ENCODE data around the gene MRGPRD. TPM values are rescaled to one million over a fixed set of nuclear protein-coding genes. Genes with fewer than 3 reads are reported as not detected.
A peak's percentile ranks its signal among the peaks of the same experiment; 100 is the strongest.

The MRGPRD gene
- total RNA-seq, 2 experiments from 2014 or later: not detected

GRCh38 chr11:69012092-69013008, 31.6 kb upstream of the MRGPRD start:
- peaks cover 22% of the 10 kb centered on the region for H3K27me3 Mint-ChIP-seq
- H3K4me1 Mint-ChIP-seq: no peaks in the 10 kb centered on the region
- H3K27ac Mint-ChIP-seq: no peak overlapping the region
- no peak overlapping the region for H3K4me3 Mint-ChIP-seq
- intact Hi-C loops (cut with DNase I, micrococcal nuclease): no loop called here
- DNase-seq (no peak), ATAC-seq (no peak)
- POLR2A ChIA-PET: interaction anchor here (0.6 kb wide), 1 partner anchor 1189 kb away, joined by 5 read pairs; no protein-coding TSS in a partner anchor
- H3K9me3 Mint-ChIP-seq (ENCODE audit: low read depth): no peaks in the 10 kb centered on the region
- CTCF ChIA-PET: interaction anchor here (0.6 kb wide), 1 partner anchor 600 kb away, joined by 3 read pairs; no protein-coding TSS in a partner anchor
- no peaks in the 10 kb centered on the region for H3K36me3 Mint-ChIP-seq (ENCODE audit: low read depth)

- Mint-ChIP-seq H3K36me3 (ENCODE audit: low read depth) (no peaks in the 10 kb centered on the region), H3K4me3 (no peak overlapping the region), H3K4me1 (no peaks in the 10 kb centered on the region), H3K27me3 (peaks cover 22% of the 10 kb centered on the region), H3K9me3 (ENCODE audit: low read depth) (no peaks in the 10 kb centered on the region), H3K27ac (no peak overlapping the region)
- ATAC-seq (no peak), DNase-seq (no peak)
- CTCF ChIA-PET: no interaction called here
- intact Hi-C loops (cut with DNase I, micrococcal nuclease): no loop called here
- POLR2A ChIA-PET: no interaction called here
Measured at GRCh38 chr11:69011624-69012091, 30.9 kb upstream of the MRGPRD start.

DNA sequence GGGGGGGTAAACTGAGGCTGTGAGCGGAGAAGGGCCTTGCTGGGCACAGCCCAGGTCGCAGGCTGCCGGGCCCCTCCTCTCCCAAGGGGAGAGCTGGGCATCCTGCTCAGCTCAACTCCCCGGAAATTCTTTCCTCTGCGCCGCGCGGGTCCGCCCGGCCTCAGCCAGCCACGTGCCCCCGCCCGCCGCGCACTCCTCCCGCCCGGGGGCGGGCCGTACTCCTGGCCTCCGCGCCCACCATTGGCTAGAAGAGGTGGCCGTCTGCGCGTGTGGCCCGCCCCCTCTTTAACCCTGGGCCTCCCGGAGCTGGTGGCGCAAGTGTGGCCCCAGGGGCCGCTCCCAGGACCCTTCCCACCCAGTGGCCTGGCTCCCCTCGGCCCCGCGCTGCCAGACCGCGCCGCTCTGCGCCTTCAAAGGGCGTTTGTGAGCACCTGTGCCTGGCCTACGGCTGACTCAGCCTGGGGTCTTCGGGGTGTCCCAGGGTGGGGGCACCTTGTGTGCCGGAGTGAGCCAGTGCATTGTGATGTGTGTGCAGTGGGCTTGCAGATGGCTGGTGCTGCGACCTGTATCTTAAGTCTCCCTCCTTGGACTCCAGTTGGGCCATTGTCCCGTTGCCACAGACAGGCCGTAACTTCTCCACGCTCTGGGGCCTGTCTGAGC, 30.3 kb upstream of the MRGPRD start:
- Mint-ChIP-seq H3K4me3 (no peak overlapping the region), H3K36me3 (ENCODE audit: low read depth) (no peaks in the 10 kb centered on the region), H3K9me3 (ENCODE audit: low read depth) (no peaks in the 10 kb centered on the region), H3K27ac (no peak overlapping the region), H3K27me3 (peaks cover 20% of the 10 kb centered on the region), H3K4me1 (no peaks in the 10 kb centered on the region)
- ChIA-PET CTCF (no interaction called here), POLR2A (no interaction called here)
- DNase-seq (peak; percentile 52), ATAC-seq (peak; percentile 90)
- intact Hi-C loops (cut with DNase I, micrococcal nuclease): no loop called here

DNA sequence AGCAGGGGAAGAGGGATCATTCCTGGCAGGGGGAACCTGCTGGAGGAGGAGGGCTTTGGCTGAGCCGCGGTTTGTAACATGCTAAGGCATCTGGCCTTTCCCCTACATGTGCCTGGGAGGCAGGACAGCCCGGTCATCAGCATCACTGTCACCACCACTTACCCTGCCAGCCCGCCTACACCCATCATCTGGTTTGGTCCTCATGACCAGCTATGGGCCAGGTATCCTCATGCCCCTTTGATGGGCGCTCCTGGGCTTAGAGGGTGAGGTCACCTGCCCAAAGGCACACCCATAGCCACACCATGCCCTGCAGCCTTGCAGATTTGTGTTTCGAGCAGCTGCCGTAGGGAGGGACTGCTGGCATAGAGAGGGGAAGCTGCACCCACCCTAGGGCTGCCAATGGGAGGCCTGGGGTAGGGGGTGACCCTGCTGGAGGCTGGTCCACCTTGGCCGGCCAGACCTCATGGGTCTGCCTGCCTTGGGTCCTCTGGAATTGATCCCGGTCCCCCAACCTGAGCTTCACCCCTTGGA, 29.6 kb upstream of the MRGPRD start:
- Mint-ChIP-seq H3K9me3 (ENCODE audit: low read depth) (no peaks in the 10 kb centered on the region), H3K36me3 (ENCODE audit: low read depth) (no peaks in the 10 kb centered on the region), H3K4me1 (no peaks in the 10 kb centered on the region), H3K27ac (no peak overlapping the region), H3K4me3 (no peak overlapping the region), H3K27me3 (peaks cover 20% of the 10 kb centered on the region)
- DNase-seq: no peak
- POLR2A ChIA-PET: no interaction called here
- ATAC-seq: no peak
- CTCF ChIA-PET: interaction anchor here (0.7 kb wide), 1 partner anchor 18 kb away, joined by 3 read pairs; no protein-coding TSS in a partner anchor
- intact Hi-C loops (cut with DNase I, micrococcal nuclease): no loop called here

DNA sequence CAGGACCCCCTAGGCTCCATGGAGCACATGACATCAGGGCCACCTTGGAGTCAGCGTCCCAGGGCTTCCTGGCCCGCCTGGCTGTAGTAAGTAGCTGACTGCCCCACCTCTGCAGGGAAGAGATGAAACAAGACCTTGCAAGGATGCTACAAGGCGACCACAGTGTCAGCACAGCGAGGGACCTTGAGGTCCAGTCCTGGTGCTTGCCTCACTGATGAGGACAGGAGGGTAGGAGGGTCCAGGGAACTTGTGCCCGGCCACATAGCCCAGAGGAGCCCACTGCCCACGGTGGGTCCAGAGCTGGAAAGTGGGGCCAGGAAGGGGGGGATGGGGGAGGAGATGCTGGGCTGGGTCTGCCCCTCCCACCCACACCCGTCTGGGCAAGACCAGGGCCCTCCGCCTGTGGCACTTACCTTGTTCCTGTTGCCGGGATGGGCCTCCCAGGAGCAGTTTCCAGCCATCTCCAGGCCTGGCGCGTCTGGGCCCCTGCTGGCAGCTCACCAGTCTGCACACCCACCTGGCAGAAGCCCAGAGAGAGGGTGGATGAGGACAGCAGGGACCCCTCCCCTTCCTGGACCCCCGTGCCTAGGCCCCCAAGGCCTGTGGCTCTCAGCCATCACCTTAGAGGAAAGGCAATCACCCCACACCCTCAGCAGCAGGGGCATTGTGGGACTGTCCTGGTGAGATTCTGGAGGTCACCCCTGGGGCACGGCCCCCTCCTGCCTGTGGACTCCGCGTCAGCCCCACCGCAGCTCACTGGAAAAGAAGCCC, 28.8 kb upstream of the MRGPRD start:
- H3K4me1 Mint-ChIP-seq: no peaks in the 10 kb centered on the region
- H3K36me3 Mint-ChIP-seq (ENCODE audit: low read depth): no peaks in the 10 kb centered on the region
- ATAC-seq: no peak
- intact Hi-C loops (cut with DNase I, micrococcal nuclease): no loop called here
- no peaks in the 10 kb centered on the region for H3K9me3 Mint-ChIP-seq (ENCODE audit: low read depth)
- H3K4me3 Mint-ChIP-seq: no peak overlapping the region
- POLR2A ChIA-PET: no interaction called here
- peaks cover 20% of the 10 kb centered on the region for H3K27me3 Mint-ChIP-seq
- DNase-seq: no peak
- H3K27ac Mint-ChIP-seq: no peak overlapping the region
- CTCF ChIA-PET: no interaction called here

GRCh38 chr11:69008737-69009440, 28.1 kb upstream of the MRGPRD start:
- intact Hi-C loops (cut with DNase I, micrococcal nuclease): no loop called here
- H3K27me3 Mint-ChIP-seq: peaks cover 20% of the 10 kb centered on the region
- POLR2A ChIA-PET: no interaction called here

GRCh38 chr11:69007975-69008381, 27.2 kb upstream of the MRGPRD start:
- Mint-ChIP-seq H3K4me1 (no peaks in the 10 kb centered on the region), H3K4me3 (no peak overlapping the region), H3K36me3 (ENCODE audit: low read depth) (no peaks in the 10 kb centered on the region), H3K27ac (no peak overlapping the region), H3K9me3 (ENCODE audit: low read depth) (no peaks in the 10 kb centered on the region), H3K27me3 (peaks cover 17% of the 10 kb centered on the region)
- CTCF ChIA-PET: no interaction called here
- POLR2A ChIA-PET: no interaction called here
- DNase-seq (no peak), ATAC-seq (no peak)
- intact Hi-C loops (cut with DNase I, micrococcal nuclease): no loop called here

More at GRCh38 chr11:69008737-69009440, 28.1 kb upstream of the MRGPRD start:
- Mint-ChIP-seq H3K36me3 (ENCODE audit: low read depth) (no peaks in the 10 kb centered on the region), H3K4me1 (no peaks in the 10 kb centered on the region), H3K27ac (no peak overlapping the region), H3K4me3 (no peak overlapping the region), H3K9me3 (ENCODE audit: low read depth) (no peaks in the 10 kb centered on the region)
- CTCF ChIA-PET: no interaction called here
- DNase-seq (no peak), ATAC-seq (no peak)

DNA sequence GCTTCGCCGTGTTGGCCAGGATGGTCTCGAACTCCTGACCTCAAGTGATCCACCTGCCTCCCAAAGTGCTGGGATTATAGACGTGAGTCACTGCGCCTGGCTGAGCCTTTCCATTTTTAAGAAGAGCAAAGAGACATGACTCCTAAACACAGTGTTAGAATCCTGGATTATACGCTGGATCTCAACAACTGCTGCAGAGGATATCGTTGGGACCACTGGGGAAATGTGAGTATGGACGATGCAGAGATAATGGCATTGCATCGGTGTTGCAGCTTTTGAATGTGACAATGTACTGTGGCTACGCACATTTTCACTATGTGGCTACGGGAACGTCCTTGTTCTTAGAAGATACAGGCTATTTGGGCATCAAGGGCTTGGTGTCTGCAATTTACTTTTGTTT, 26.0 kb upstream of the MRGPRD start:
- Mint-ChIP-seq H3K27me3 (peaks cover 10% of the 10 kb centered on the region), H3K9me3 (ENCODE audit: low read depth) (no peaks in the 10 kb centered on the region), H3K36me3 (ENCODE audit: low read depth) (no peaks in the 10 kb centered on the region), H3K4me1 (no peaks in the 10 kb centered on the region), H3K27ac (no peak overlapping the region), H3K4me3 (no peak overlapping the region)
- intact Hi-C loops (cut with DNase I, micrococcal nuclease): no loop called here
- ATAC-seq (no peak), DNase-seq (no peak)
- POLR2A ChIA-PET: no interaction called here
- CTCF ChIA-PET: interaction anchor here (0.6 kb wide), 1 partner anchor 289 kb away, joined by 3 read pairs; no protein-coding TSS in a partner anchor

DNA sequence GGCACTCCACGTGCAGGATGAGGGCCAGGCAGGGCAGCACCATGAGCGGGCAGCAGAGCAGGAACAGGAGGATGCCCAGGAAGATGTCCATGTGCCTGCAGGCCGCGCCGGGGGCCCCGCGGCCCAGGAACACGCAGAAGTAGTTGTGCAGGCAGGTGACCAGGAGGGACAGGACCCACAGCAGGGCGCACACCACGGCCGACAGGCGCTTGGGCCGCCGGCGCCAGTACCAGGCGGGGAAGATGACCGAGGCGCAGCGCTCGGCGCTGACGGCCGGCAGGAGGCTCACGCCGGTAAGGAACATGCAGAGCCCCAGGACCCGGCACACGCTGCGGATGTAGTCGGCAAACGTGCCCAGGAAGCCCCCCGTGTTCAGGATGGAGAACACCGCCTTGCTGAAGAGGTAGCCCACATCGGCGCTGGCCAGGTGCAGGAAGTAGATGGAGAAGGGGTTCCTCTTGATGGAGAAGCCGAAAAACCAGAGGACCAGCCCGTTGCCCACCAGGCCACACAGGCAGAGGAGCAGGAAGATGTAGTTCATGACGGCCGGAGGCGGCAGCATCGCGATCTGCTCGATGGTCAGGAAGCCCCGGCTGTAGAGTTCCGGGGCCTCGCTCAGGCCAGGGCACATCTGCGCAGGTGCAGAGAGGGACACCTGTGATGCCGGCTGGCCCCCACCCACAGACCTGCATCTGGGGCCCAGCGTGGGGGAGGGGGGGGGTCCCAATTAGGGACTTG, 25.0 kb upstream of the MRGPRD start:
- H3K27ac Mint-ChIP-seq: no peak overlapping the region
- ATAC-seq: no peak
- no peaks in the 10 kb centered on the region for H3K36me3 Mint-ChIP-seq (ENCODE audit: low read depth)
- H3K9me3 Mint-ChIP-seq (ENCODE audit: low read depth): no peaks in the 10 kb centered on the region
- ChIA-PET CTCF (no interaction called here), POLR2A (no interaction called here)
- H3K4me3 Mint-ChIP-seq: no peak overlapping the region
- no peak for DNase-seq
- intact Hi-C loops (cut with DNase I, micrococcal nuclease): no loop called here
- H3K27me3 Mint-ChIP-seq: peaks cover 4% of the 10 kb centered on the region
- H3K4me1 Mint-ChIP-seq: no peaks in the 10 kb centered on the region

DNA sequence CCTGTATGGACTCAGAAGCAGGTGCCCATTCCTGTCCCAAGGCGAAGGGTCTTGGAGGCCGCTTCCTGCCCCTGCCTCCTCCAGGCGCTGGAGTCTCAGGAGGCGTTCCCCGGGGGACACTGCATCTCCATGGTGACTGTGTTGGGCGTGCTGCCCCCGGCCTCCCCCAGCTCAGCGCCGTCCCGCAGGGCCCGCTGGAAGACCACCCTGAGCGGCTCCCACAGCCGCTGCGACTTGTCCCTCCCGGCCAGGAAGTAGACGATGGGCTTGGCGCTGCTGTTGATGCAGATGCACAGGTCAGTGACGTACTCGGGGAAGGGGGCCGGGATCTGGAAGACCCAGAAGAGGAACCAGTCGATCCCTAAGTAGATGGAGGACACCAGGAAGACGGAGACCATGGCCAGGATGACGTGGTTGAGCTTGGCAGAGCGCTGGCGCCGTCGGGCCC, 24.4 kb upstream of the MRGPRD start:
- ChIA-PET CTCF (no interaction called here), POLR2A (no interaction called here)
- no peaks in the 10 kb centered on the region for H3K9me3 Mint-ChIP-seq (ENCODE audit: low read depth)
- peaks cover 4% of the 10 kb centered on the region for H3K27me3 Mint-ChIP-seq
- no peak overlapping the region for H3K4me3 Mint-ChIP-seq
- H3K36me3 Mint-ChIP-seq (ENCODE audit: low read depth): no peaks in the 10 kb centered on the region
- no peak overlapping the region for H3K27ac Mint-ChIP-seq
- no peaks in the 10 kb centered on the region for H3K4me1 Mint-ChIP-seq
- no peak for ATAC-seq
- intact Hi-C loops (cut with DNase I, micrococcal nuclease): no loop called here
- no peak for DNase-seq

Data from activated CD4-positive, alpha-beta T cell treated with anti-CD3 and anti-CD28 coated beads for 36 hours (primary cell).